RPMI8226 (cell line): ENCODE results near the gene PARVA.
A peak's percentile ranks its signal among the peaks of the same experiment; 100 is the strongest.

Source experiments
- DNase-seq: peaks from one replicate; pipeline ENCODE4 v3.0.0-alpha.2; 2015

The PARVA gene

DNA sequence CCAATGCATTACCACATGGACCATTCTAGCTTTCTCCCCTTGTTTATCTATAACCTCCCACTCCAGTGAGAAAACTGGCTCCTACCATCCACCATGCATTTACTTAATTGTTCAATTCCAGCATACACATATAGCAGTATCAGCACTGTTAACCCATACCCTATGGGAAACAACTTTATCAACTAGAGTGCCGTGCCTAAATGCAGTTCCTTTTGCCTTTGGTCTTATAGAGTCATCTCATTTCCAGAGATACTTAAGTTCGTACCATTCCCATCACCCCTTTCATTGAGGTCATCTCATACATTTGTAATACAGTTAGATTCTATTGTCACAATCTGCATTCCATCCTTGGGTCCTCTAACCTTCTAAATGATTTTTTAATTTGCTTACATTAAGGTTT, 86.9 kb downstream of the PARVA start:
- no peak for DNase-seq

DNA sequence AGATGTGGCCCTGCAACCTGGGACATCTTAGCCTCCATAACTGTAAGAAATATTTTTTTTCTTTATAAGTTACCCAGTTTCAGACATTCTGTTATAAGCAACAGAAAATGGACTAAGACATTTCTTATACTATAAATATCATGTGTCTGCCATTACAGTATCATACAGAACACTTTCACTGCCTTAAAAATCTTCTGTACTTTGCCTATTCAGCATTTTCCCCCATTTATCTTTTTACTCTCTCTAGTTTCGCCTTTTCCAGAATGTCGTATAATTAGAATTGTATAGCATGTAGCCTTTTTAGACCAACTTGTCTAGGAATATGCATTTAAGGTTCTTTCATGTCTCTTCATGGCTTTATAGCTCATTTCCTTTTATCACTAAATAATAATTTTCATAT, 88.0 kb downstream of the PARVA start:
- DNase-seq: no peak

DNA sequence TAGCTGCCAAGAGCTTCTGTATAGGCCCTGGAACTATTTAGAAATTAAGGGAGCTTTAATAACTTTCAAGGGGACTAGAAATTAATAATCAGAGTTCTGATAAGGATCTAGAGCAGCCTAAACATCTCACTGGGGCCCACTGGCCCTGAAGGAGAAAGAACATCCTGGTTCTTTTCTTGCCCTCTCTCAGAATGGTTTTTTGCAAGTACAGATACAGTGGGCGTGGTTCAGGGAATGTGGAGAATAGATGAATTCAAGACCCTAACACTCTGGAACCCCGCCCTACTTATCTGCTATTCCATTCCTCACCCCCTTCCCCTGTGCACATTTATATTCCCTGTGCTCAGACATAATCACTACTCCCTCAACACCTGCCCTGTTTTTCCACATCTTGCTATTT, 90.2 kb downstream of the PARVA start:
- DNase-seq: no peak

- no peak for DNase-seq
These were observed 92.1 kb downstream of the PARVA start for GRCh38 chr11:12469451-12469850.

DNA sequence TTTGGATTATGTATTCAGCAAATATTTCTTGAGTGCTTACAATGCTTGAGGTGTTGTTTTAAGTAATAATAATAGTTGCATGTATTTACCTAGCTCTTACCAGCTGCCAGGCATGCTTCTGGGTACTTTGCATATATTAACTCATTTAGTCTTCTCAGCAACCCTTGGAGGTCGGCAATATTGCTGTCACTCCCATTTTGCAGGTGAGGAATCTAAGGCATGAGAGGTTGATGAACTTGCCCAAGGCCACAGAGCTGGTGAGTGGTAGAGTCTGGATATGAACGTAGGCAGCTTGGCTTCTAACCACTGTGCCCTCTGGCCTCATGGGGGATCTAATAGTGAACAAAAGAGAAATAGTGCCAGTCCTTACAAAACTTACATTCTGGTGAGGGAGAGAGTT, 92.9 kb downstream of the PARVA start:
- no peak for DNase-seq

DNA sequence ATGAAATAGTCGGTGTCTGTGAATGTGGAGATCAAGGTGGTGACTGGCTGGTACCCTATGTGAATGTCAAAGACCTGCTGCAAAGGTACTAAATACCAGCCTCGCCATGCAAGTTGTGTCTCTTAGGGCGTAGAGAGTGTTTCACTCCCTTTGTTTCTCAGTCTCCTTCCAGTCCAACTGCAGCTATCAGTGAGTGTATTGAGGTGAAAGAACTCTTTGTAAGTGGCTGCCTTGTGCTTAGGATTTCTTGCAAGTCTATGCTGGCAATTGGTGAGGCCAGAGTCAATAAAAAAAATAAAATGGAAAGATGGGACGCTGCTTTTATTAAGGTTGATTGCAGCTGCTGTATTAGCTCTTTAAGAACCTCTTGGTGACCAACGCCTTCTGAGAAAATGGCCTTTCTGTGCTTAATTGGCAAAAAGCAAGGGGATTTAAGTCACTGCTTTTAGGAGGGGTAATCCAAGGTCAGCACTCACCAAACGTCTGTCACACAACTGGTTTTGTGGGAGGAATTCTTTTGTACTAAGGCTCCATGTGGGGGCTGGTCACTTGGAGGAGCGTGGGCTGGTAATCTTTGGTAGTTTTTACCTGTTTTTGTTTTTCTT, 95.1 kb downstream of the PARVA start:
- no peak for DNase-seq

- DNase-seq: no peak
These were observed 96.0 kb downstream of the PARVA start for GRCh38 chr11:12473381-12473780.

DNA sequence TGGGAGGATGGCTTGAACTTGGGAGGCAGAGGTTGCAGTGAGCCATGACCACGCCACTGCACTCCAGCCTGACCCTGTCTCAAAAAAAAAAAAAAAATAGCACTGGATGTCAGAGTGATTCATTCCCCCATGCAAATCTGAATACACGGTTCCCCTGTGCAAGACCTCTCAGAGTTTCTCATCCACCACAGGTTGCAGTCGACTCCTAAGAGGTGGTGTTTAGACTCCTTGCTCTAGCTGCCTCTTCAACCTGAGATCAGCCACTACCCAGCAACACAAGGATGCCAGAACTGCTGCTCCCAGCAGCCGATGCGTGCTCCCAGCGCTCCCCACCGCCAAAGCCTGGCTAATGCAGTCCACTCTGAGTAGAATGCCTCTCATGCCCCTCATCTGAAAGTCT, 97.5 kb downstream of the PARVA start:
- no peak for DNase-seq

DNA sequence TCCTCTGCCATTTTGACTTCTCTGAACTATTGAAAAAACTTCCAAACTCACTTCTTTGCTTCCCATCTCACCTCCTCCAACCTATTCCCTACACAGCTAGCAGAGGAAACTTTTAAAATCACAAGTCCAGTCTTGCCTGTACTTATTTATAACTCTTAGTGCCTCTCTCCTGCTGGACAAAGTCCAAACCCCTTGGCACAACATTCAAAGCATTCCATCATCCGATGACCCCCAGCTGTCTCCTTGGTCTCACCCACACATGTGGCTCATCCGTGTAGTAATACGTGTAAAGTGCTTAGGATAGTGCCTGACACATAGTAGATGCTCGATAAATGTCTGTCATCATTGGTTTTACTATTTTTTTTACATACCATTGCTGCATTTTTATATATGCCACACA, 101.4 kb downstream of the PARVA start:
- DNase-seq: no peak

DNA sequence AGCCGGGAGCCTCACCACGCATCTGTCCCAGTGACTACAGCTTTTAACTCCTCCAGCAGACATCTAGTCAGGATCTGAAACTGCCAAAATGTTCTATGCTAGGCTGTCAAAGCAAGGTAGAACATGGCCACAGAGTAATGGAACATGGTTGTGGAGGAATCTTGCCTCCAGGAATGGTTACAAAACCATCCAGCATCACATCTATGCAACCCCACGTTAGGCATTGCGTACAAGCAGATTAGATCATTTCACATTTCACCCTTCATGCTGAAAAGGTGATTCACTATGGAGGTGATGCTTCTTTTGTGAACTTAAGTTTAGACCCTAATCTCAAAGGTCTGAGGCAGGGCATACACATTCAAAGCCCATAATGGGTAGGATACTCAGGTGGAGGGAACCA, 103.0 kb downstream of the PARVA start:
- no peak for DNase-seq

DNA sequence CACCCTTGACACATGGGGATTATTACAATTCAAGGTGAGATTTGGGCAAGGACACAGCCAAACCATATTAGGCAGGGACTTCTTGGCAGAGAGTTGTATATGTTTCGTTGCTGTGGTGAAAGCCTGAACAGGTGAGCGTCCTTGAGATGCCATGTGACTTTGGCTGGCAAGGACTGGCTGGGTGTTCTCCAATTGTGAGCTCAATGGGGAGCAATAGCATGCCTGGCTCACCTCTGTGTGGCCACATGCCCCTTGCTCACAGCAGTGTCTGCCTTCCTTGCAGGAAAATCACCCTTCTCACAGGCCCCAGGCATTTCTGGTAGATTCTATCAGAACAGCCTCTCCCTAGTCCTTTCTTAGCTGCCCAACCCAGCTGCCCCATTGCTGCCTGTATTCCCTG, 105.5 kb downstream of the PARVA start:
- DNase-seq: no peak

DNA sequence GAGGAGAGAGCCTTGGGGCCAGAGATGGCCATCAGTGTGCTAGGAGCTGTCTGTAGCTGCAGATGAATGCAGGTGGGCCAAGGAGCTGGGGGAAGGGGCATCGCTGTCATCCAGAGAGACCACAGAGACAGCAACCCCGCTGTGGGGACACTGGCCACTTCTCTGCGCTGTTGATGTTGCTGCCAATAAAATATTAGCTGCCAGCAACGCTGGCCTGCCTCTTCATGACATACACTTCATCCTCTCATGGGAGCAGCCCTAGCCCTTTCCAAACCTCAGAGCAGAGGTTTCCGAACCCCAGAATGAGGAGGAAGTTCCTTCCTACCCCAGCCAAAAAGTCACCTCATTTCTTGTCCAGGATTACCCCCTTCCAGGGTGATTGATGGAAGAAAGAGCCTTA, 106.2 kb downstream of the PARVA start:
- DNase-seq: no peak

GRCh38 chr11:12485328-12485727, 108.0 kb downstream of the PARVA start:
- DNase-seq: no peak

GRCh38 chr11:12489246-12489772, 111.9 kb downstream of the PARVA start:
- no peak for DNase-seq

DNA sequence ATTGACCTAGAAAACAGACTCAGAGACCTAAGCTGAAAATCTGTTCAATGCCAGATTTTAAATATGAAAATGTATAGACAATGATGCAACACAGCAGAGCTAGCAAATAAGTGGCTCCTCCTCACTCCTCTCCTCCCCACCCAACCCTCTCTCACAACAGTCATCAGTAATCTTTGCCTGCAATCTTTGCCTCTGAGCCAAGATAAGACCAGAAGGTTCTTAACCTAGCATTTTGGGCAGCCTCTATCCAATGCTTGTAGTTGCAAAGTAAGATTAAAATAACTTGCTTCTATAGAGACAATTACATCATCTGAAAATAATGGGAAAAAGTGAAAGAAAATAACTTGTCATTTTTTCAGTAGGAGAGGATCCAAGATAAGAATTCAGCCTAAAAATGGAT, 117.3 kb downstream of the PARVA start:
- DNase-seq: no peak

- DNase-seq: no peak
These were observed 119.0 kb downstream of the PARVA start for GRCh38 chr11:12496181-12497025.

GRCh38 chr11:12497431-12497830, 120.1 kb downstream of the PARVA start:
- DNase-seq: peak; percentile 23

DNA sequence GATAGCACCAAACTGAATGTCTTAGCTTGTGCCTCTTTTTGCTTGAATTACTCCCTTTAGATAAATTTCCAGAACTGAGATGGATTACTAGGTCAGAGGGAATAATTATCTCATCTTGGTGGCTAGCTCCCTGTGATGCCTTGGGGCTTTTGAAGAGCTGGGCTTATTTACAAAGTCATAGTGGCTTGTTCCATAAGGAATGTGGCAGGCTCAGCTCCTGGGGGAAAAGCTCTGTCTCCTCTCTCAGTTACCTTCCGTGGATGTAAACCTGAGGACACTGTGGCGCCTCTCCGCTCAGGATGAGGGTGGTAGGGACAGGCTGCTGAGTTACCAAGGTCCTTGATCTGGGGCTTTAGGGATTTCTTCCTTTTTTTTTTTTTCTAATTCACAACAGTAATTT, 121.7 kb downstream of the PARVA start:
- no peak for DNase-seq

GRCh38 chr11:12502046-12502445, 124.7 kb downstream of the PARVA start:
- no peak for DNase-seq

DNA sequence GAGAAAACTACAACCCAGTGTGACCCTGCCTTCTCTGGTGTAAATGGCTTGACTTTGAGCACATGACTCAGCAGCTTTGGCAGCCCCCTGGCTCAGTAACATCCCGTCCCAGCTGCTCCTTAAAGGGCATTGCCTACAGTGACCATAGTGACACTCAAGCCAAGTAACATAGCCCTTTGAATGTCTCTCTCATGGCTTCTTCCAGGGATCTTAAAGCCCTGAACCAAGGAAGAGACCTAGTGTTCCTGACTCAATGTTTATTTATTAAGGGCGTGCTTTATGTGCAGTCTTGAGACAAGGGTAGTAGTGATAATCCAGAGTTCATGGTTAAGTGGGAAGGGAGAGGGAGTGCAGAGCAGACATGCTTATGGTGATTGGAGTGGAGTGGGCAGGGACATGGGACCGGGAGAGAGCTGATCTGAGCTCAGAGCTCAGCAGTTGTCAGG, 125.7 kb downstream of the PARVA start:
- no peak for DNase-seq

GRCh38 chr11:12503886-12504285, 126.5 kb downstream of the PARVA start:
- DNase-seq: no peak

DNA sequence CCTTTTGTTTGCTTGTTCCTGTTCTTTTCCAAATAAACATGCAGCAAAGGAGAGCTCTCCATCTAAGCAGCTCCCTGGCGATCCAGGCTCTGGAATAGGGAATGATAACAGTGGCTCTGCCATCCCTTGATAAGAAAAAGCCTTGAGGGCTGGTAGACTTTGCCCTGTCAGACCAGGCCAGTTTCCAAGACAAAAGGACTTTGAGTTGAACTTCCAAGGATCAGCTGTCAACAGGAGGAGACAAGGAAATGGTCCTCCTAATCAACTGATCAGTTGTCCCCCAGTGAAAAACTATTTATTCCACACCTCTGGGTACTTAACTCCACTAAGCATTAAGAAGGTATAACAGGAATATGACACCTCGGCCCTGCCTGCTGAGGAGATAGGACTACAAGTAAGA, 127.8 kb downstream of the PARVA start:
- no peak for DNase-seq

GRCh38 chr11:12506404-12506921, 129.1 kb downstream of the PARVA start:
- no peak for DNase-seq

DNA sequence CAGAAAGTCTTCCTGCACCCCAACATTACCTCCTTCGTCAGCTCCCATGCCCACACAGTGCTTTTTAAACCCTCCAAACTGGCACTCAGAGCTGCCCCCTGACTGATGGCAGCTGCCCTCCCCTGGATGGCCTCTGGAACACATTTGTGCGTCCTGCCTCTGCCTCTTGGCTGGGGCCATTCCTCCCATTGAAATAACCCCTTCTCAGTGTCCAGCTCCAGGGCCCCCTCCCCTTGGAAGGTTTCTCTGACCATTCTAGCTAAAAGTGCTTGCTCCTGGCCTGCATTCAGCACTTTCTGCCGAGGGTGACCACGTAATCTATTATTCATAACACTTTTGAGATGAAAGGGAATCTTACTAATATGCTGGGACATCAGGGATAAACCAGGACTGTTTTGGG, 130.0 kb downstream of the PARVA start:
- DNase-seq: no peak
